HG03108 (cell line): ENCODE measurements around the gene NLGN3.

Experiments used
- ATAC-seq: cut with Tn5 transposase; IDR thresholded peaks from one replicate; pipeline ENCODE4 v1.9.1; 2021; ENCODE audit warnings: moderate library complexity; ENCODE audit not compliant: unreplicated experiment

The NLGN3 gene

GRCh38 chrX:71212536-71212935 is 67.9 kb downstream of the NLGN3 start:
- no peak for ATAC-seq

DNA sequence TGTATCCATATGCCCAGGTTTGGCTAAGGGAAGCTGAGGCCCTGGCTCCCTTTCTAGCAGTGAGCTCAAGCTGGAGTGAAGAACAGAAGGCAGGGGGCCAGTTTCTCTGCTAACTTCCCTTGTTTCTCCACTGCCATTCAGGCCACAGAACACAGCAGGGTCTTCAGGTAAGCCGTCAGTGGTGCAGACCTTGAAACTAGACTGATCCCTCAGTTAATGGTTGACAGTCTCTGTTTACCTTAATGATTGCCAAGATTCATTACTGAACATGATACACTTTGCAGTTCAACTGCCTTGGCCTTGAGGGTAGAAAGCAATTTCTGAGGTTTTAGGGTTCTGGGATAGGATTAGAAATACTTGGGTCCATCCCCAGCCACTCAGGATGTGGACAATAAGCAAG is 69.5 kb downstream of the NLGN3 start:
- no peak for ATAC-seq

DNA sequence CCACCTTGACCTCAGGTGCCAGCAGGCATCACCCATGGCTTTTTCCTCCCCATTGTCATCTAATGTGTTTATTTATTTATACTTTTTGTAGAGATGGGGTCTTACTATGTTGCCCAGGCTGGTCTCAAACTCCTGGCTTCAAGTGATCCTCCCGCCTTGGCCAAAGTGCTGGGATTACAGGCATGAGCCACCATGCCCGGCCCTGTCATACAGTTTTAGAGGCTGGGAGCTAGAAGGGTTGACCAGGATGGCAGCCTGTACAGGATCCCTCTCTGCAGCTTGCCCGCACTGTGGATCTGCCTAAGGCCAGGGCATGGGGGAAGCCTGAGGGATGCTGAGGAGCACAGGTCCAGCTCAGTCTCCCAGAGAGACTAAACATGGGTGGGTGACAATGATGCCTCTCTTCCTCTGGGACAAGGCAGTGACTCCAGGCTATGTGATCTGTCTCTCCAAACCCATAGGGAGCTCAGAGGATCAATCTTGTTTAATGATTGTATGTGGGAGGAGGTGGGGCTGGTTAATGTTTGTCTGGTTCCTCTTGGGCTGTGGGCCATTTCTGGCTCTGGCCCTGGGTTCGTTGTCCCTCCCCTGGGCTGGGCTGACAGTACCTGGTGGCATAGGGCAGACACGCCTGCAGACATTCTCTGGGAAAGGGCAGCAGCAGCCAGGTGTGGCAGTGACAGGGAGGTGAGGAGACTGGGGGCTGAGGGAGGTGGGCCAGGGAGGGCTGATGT is 70.1 kb downstream of the NLGN3 start:
- ATAC-seq, result no peak

DNA sequence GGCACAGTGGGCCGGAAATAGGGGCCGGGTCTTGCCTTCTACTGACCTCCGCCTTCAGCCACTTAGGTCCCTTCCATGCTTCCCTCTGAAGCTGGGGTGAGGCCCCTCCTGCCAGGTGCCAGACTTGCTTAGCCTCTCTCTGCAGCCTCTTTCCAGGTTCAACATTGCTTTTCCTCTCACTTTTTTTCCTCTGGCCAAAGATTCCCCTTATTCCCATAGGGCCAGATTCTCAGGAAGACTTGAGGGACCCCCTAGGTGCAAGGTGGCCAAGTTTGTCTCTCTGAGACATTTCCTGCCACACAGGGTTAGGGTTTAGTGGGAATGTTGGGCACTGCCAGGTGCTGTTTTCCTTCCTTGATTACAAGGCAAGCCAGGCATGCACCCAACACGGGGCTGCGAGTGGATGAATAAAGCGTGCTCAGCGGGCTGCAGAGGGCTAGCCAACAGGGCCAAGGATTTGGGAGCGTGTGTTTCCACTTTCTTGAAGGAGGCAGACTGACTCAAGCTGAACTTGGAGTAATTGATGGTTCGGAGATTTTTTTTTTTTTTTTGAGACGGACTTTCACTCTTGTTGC is 70.8 kb downstream of the NLGN3 start:
- ATAC-seq, result no peak

DNA sequence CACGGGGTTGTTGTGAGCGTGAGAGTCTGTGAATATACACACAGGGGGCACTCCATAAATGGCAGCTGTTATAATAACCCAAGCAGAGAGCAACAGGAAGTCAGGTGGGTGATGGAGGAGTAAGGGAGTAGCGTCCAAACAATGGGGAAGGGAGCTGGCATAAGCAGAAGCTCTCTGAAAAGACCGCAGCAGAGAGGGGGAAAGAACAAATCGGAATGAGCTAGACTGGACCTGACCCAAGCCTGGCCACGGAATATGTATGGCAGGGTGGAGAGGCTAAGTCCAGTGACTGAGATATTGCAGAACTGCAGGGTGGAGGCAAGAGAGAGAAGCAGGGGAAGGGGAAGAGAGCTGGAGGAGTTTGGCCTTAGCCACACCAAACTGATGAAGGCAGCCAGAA is 71.8 kb downstream of the NLGN3 start:
- no peak for ATAC-seq

DNA sequence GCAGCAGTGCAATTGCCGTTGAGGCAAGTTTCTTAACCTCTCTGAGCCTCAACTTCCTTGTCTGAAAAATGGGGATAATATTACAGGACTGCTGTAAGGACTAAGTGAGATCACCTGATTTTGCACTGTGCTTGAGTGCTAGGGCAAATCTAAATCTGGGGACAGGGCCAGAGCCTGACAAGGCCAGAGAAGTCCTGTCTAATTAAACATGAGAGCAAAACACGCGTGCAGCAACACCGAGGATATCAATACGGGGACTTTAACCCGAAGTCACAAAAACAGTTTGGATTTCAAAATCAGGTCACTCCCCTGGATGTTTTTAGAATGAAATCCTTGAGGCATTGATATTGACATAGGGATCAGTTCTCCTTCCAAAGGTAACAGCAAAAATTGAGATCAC is 72.7 kb downstream of the NLGN3 start:
- ATAC-seq, result no peak
